ENCODE measurements around the gene UNC5A. TPM values are rescaled to one million over a fixed set of nuclear protein-coding genes. Genes with fewer than 3 reads are reported as not detected.

The UNC5A gene
- total and polyA plus RNA-seq, 2 of the 8 experiments (the other 6 are each of a cell fraction or from before 2014, with no cell fraction given), result 4.0 to 7.6 TPM

GRCh38 chr5:176844706-176845391 lies 34.5 kb downstream of the UNC5A start (continued):
- TF ChIP-seq CBX5 (IDR thresholded peaks at IDR 0.05; ENCODE audit: low read depth, low read length), result no peak
- no peak for TF ChIP-seq SAP30 (IDR thresholded peaks at IDR 0.05; ENCODE audit: insufficient read depth, insufficient replicate concordance, low read length)
- no peak for TF ChIP-seq POU5F1 (IDR thresholded peaks at IDR 0.05; ENCODE audit: low read depth, low read length)
- no peak for TF ChIP-seq RFX5 (IDR thresholded peaks at IDR 0.05; ENCODE audit: borderline replicate concordance, low read depth, low read length)
- no peak for TF ChIP-seq CTBP2 (IDR thresholded peaks at IDR 0.05; ENCODE audit: borderline replicate concordance, insufficient read depth, insufficient read length, low read length)
- no peak for TF ChIP-seq NANOG (IDR thresholded peaks at IDR 0.05; ENCODE audit: insufficient read depth, low read depth, low read length, poor library complexity, severe bottlenecking)
- TF ChIP-seq ATF3 (IDR thresholded peaks at IDR 0.05; ENCODE audit: insufficient read depth, low read depth, low read length), result no peak
- no peak for TF ChIP-seq YY1 (IDR thresholded peaks at IDR 0.05; ENCODE audit: low read depth, low read length)
- TF ChIP-seq CBX8 (IDR thresholded peaks at IDR 0.05; ENCODE audit: borderline replicate concordance, low read depth, low read length), result no peak
- no peak for TF ChIP-seq MAFK (IDR thresholded peaks at IDR 0.05; ENCODE audit: low read depth, low read length)

Data from H1 (cell line).